ENCODE data around the gene GPR158. TPM values are rescaled to one million over a fixed set of nuclear protein-coding genes. Genes with fewer than 3 reads are reported as not detected.

Gene GPR158
- total RNA-seq = not detected in 2 replicates

GRCh38 chr10:25174461-25175230 is at the start of gene GPR158:
Gene GPR158, plus strand, starts transcription at chr10:25175001. Its CDS starts 420 bp downstream, at chr10:25175421.

Small RNAs within 50 kb of the gene (small RNA-seq; reads per million reads assigned to genes)
- not detected for gene RN7SKP220

Other genes starting within 250 kb of the GPR158 start
- 7.8 and 10.9 TPM in 2 replicates for gene PRTFDC1, start 222.4 kb upstream of the GPR158 start, total RNA-seq
- gene ENKUR, start 158.8 kb upstream of the GPR158 start, total RNA-seq = 0.19 and 0.33 TPM in 2 replicates
- gene THNSL1, start 158.4 kb upstream of the GPR158 start, total RNA-seq = 2.0 and 2.5 TPM in 2 replicates

All from vein endothelial cell (primary cell).